Measurements from ENCODE around the gene CAPN14.

The CAPN14 gene

DNA sequence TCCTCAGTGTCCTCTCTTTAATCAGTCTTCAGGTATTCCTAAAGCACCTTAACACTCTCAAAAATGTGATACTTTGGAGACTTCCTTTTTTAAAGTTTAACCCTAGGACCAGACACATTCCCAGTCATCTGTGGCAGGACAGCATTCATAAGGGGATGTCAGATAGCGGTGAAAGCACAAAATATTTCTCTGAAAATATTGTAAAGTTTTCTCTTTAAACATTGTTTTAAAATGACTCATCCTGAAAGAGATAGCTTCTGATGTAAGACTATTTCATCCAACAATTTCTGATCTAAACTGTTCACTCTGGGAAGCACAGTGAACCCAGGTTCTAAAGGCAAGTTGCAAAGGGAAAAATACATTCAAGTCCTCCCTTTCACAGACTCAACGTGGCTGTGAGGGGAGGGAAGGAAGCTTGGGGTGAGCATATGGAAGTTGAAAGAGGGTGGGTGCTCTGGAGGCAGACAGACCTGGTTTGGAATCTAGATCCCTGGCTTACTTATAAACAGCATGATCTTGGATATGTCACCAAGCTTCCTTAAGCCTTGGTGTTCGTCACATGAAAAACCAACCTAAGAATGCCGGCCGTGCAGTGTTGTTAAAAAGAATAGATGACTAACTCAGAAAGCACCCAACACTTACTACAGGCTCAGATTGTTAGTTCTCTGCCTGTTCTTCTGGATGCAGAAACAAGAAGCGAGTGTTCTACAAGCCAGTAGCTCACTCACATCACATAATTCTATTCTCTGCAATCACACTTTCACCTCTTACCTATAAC, 91.2 kb downstream of the CAPN14 start:
- H3K4me3 ChIP-seq (ENCODE audit: low read depth, low read length): no peak overlapping the region

GRCh38 chr2:31124904-31125303, 92.4 kb downstream of the CAPN14 start:
- no peak overlapping the region for H3K4me3 ChIP-seq (ENCODE audit: low read depth, low read length)
- TF ChIP-seq, protein P1, sequence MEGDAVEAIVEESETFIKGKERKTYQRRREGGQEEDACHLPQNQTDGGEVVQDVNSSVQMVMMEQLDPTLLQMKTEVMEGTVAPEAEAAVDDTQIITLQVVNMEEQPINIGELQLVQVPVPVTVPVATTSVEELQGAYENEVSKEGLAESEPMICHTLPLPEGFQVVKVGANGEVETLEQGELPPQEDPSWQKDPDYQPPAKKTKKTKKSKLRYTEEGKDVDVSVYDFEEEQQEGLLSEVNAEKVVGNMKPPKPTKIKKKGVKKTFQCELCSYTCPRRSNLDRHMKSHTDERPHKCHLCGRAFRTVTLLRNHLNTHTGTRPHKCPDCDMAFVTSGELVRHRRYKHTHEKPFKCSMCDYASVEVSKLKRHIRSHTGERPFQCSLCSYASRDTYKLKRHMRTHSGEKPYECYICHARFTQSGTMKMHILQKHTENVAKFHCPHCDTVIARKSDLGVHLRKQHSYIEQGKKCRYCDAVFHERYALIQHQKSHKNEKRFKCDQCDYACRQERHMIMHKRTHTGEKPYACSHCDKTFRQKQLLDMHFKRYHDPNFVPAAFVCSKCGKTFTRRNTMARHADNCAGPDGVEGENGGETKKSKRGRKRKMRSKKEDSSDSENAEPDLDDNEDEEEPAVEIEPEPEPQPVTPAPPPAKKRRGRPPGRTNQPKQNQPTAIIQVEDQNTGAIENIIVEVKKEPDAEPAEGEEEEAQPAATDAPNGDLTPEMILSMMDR (IDR thresholded peaks at IDR 0.05; ENCODE audit: borderline replicate concordance, insufficient read depth, low read depth, low read length): no peak

More for the DNA sequence above, 91.2 kb downstream of the CAPN14 start:
- TF ChIP-seq, protein P1 (IDR thresholded peaks at IDR 0.05; ENCODE audit: borderline replicate concordance, insufficient read depth, low read depth, low read length): no peak

Data from GM12875 (cell line).